H1 (cell line): ENCODE measurements around the gene SIM2. TPM values are rescaled to one million over a fixed set of nuclear protein-coding genes. Genes with fewer than 3 reads are reported as not detected.

Experiments used
- CTCF ChIA-PET: fragments of 300-600 bp; sonication (Branson Sonifier 250); formaldehyde crosslinking; loops from one replicate; lab custom pipeline; 2021; ENCODE audit not compliant: partially characterized antibody; lab: Charles Lee
- POLR2A ChIA-PET: fragments of 300-600 bp; sonication (Branson Sonifier 250); formaldehyde crosslinking; loops from one replicate; lab custom pipeline; 2021; ENCODE audit warnings: inconsistent platforms; ENCODE audit not compliant: partially characterized antibody; lab: Charles Lee
- DNase-seq, 2 experiments: peaks; one replicate each; pipeline versions ENCODE4 v3.0.0 to v3.0.0-alpha.2; 2010 to 2022; ENCODE audit warnings: low spot score in 2 of 2, low read depth in 1 of 2, mixed read lengths in 1 of 2
- FAIRE-seq: peaks from 2 replicates; lab custom pipeline; 2011; peaks lifted over from hg19 to GRCh38; lab: Jason Lieb, UNC
- H2AFZ ChIP-seq: 2 replicates; pipeline ENCODE4 v1.8.1; 2012; ENCODE audit warnings: low read length, inconsistent platforms
- H2AK5ac ChIP-seq: 2 replicates; pipeline ENCODE4 v1.6.1; 2013; ENCODE audit warnings: low read depth, low read length
- H2BK120ac ChIP-seq: replicated peaks from 2 replicates; pipeline ENCODE3; 2013; ENCODE audit warnings: low read depth, low read length, inconsistent platforms
- H2BK12ac ChIP-seq: 2 replicates; pipeline ENCODE4 v1.6.1; 2013; ENCODE audit warnings: low read depth, low read length
- H2BK15ac ChIP-seq: 2 replicates; pipeline ENCODE4 v1.6.1; 2013; ENCODE audit warnings: low read length
- H2BK20ac ChIP-seq: 2 replicates; pipeline ENCODE4 v1.6.1; 2013; ENCODE audit warnings: low read length
- H2BK5ac ChIP-seq: 2 replicates; pipeline ENCODE4 v1.6.1; 2013; ENCODE audit warnings: low read depth, low read length
- H3K14ac ChIP-seq: 2 replicates; pipeline ENCODE4 v1.6.1; 2013; ENCODE audit warnings: inconsistent platforms; ENCODE audit not compliant: insufficient read length
- H3K18ac ChIP-seq: 2 replicates; pipeline ENCODE4 v1.6.1; 2013; ENCODE audit warnings: low read length; ENCODE audit errors: extremely low read depth
- H3K23ac ChIP-seq: 2 replicates; pipeline ENCODE4 v1.6.1; 2013; ENCODE audit warnings: inconsistent platforms; ENCODE audit not compliant: insufficient read length
- H3K23me2 ChIP-seq: 2 replicates; pipeline ENCODE4 v1.6.1; 2013; ENCODE audit warnings: low read depth, low read length
- H3K27ac ChIP-seq: 2 replicates; pipeline ENCODE4 v1.6.1; 2011; ENCODE audit warnings: low read depth, low read length, inconsistent platforms
- H3K27me3 ChIP-seq, 4 experiments: replicated peaks in 1 of 4; 1 replicate in 1 of 4; 2 replicates in 3 of 4; pipeline versions ENCODE4 v1.6.1 to v1.8.1; 2011 to 2013; ENCODE audit warnings: low read length in 3 of 4, mild to moderate bottlenecking in 3 of 4, inconsistent platforms in 2 of 4, mixed read lengths in 2 of 4, moderate library complexity in 1 of 4; ENCODE audit not compliant: control insufficient read depth in 3 of 4, insufficient read depth in 3 of 4; ENCODE audit errors: extremely low read depth in 1 of 4
- H3K36me3 ChIP-seq, 4 experiments: 2 replicates each; pipeline versions ENCODE4 v1.6.1 to v1.8.1; 2011 to 2013; ENCODE audit warnings: mild to moderate bottlenecking in 4 of 4, low read length in 3 of 4, moderate library complexity in 2 of 4, control low read depth in 1 of 4, inconsistent platforms in 1 of 4; ENCODE audit not compliant: insufficient read depth in 4 of 4, control insufficient read depth in 2 of 4
- H3K4ac ChIP-seq: replicated peaks from 2 replicates; pipeline ENCODE3; 2013; ENCODE audit warnings: low read length, low read depth, mixed read lengths, inconsistent platforms; ENCODE audit not compliant: insufficient read length
- H3K4me1 ChIP-seq, 4 experiments: replicated peaks in 1 of 4; 1 replicate in 1 of 4; 2 replicates in 3 of 4; pipeline versions ENCODE4 v1.6.1 to v1.8.1; 2011 to 2013; ENCODE audit warnings: low read length in 3 of 4, inconsistent platforms in 2 of 4, mixed read lengths in 1 of 4; ENCODE audit not compliant: insufficient read depth in 4 of 4, control insufficient read depth in 3 of 4
- H3K4me2 ChIP-seq, 2 experiments: 2 replicates each; pipeline versions ENCODE4 v1.6.1 to v1.8.1; 2011 to 2013; ENCODE audit warnings: low read depth in 2 of 2, low read length in 2 of 2, control low read depth in 1 of 2, inconsistent platforms in 1 of 2, mild to moderate bottlenecking in 1 of 2; ENCODE audit not compliant: insufficient read depth in 1 of 2
- H3K4me3 ChIP-seq, 4 experiments: fragments of 200-600, 300-600 bp in 1 of 4; sonication (generic), shearing (Covaris generic), sonication (Bioruptor Twin) in 1 of 4; 2 replicates each; pipeline versions ENCODE4 v1.5.1 to v1.8.1; 2011 to 2016; ENCODE audit warnings: low read length in 4 of 4, low read depth in 3 of 4, control low read depth in 2 of 4, inconsistent platforms in 2 of 4, mild to moderate bottlenecking in 2 of 4, mixed read lengths in 1 of 4, moderate library complexity in 1 of 4; ENCODE audit not compliant: insufficient read depth in 2 of 4; ENCODE audit errors: extremely low read depth in 1 of 4
- H3K56ac ChIP-seq: replicated peaks from 2 replicates; pipeline ENCODE3; 2013; ENCODE audit warnings: low read depth, mild to moderate bottlenecking, mixed read lengths, low read length, inconsistent platforms; ENCODE audit not compliant: insufficient read length
- H3K79me1 ChIP-seq: 2 replicates; pipeline ENCODE4 v1.6.1; 2013; ENCODE audit warnings: low read depth, low read length, control low read depth
- H3K79me2 ChIP-seq, 2 experiments: 2 replicates each; pipeline versions ENCODE4 v1.6.1 to v1.8.1; 2012 to 2013; ENCODE audit warnings: low read length in 2 of 2, mild to moderate bottlenecking in 2 of 2, inconsistent platforms in 1 of 2; ENCODE audit not compliant: insufficient read depth in 2 of 2, control insufficient read depth in 1 of 2
- H3K9ac ChIP-seq, 4 experiments: replicated peaks in 1 of 4; 1 replicate in 1 of 4; 2 replicates in 3 of 4; pipeline versions ENCODE4 v1.6.1 to v1.8.1; 2011 to 2013; ENCODE audit warnings: low read depth in 3 of 4, low read length in 3 of 4, control low read depth in 2 of 4, mild to moderate bottlenecking in 2 of 4, moderate library complexity in 2 of 4, inconsistent platforms in 1 of 4; ENCODE audit errors: extremely low read depth in 1 of 4
- H3K9me3 ChIP-seq, 2 experiments: 2 replicates each; pipeline versions ENCODE4 v1.6.1 to v1.8.1; 2012 to 2013; ENCODE audit warnings: mild to moderate bottlenecking in 2 of 2, moderate library complexity in 2 of 2, control low read depth in 1 of 2, inconsistent platforms in 1 of 2, low read depth in 1 of 2, low read length in 1 of 2, mixed read lengths in 1 of 2; ENCODE audit not compliant: insufficient read depth in 2 of 2
- H4K20me1 ChIP-seq, 2 experiments: replicated peaks in 1 of 2; 2 replicates each; pipeline versions ENCODE3 to v1.8.1; 2011 to 2013; ENCODE audit warnings: inconsistent platforms in 2 of 2, low read length in 2 of 2, mild to moderate bottlenecking in 1 of 2; ENCODE audit not compliant: insufficient read depth in 2 of 2, control insufficient read depth in 1 of 2
- H4K5ac ChIP-seq: 2 replicates; pipeline ENCODE4 v1.6.1; 2013; ENCODE audit warnings: low read length, low read depth, mixed read lengths, inconsistent platforms; ENCODE audit not compliant: insufficient read length
- H4K8ac ChIP-seq: 2 replicates; pipeline ENCODE4 v1.8.0; 2013; ENCODE audit warnings: mild to moderate bottlenecking, moderate library complexity, low read length, inconsistent platforms; ENCODE audit not compliant: insufficient read depth; ENCODE audit errors: extremely low read depth
- H4K91ac ChIP-seq: replicated peaks from 2 replicates; pipeline ENCODE3; 2013; ENCODE audit warnings: low read length, mixed read lengths, inconsistent platforms; ENCODE audit not compliant: insufficient read length
- RBBP5 ChIP-seq: IDR thresholded peaks from 2 replicates; pipeline ENCODE4 v1.7.1; 2012; ENCODE audit warnings: low read depth, mild to moderate bottlenecking, inconsistent platforms, low read length, moderate library complexity, borderline replicate concordance
- WGBS, 2 experiments: shearing (Covaris generic) in 1 of 2; methylation state at CpG; one replicate each; pipeline versions ENCODE4 v1.1.6 to v1.1.7; 2013 to 2015; ENCODE audit warnings: low lambda C conversion rate in 2 of 2, mixed read lengths in 2 of 2, inconsistent platforms in 1 of 2, low coverage in 1 of 2, missing lambda C conversion rate in 1 of 2; ENCODE audit not compliant: insufficient replicate concordance in 2 of 2, insufficient coverage in 1 of 2, insufficient read length in 1 of 2; ENCODE audit errors: extremely low coverage in 1 of 2, missing lambda C conversion rate in 1 of 2; 5-methylcytosine and 5-hydroxymethylcytosine counted together
- polyA plus RNA-seq, 7 experiments: library from polyadenylated mRNA; depleted of rRNA in 3 of 7; stranded (reverse) in 5 of 7; unstranded in 2 of 7; fragments of >200 nt in 5 of 7; fragments of 200-250 nt in 2 of 7; gene quantifications; 1 replicate in 5 of 7; 2 replicates in 1 of 7; 4 replicates in 1 of 7; pipeline versions ENCODE4 v1.2.1 to v1.2.3, GENCODE V29; 2011 to 2013; ENCODE audit warnings: missing spikeins in 2 of 7, mixed read lengths in 2 of 7
- total RNA-seq: library from RNA; stranded (reverse); fragmentation: NEBNext Ultra II Directional; extraction: Animal tissue kit (Norgen Biotek cat#: 25700); gene quantifications from 2 replicates; pipeline ENCODE4 v1.2.1, GENCODE V29; 2021
- TF ChIP-seq, protein P1 (sequence below): IDR thresholded peaks from 2 replicates; pipeline ENCODE4 v1.6.1; 2011; ENCODE audit warnings: low read depth, mild to moderate bottlenecking, low read length; ENCODE audit not compliant: insufficient read depth

Gene SIM2
- total and polyA plus RNA-seq, 2 of the 8 experiments (the other 6 are each of a cell fraction or from before 2014, with no cell fraction given), result 0.05 to 0.26 TPM

DNA sequence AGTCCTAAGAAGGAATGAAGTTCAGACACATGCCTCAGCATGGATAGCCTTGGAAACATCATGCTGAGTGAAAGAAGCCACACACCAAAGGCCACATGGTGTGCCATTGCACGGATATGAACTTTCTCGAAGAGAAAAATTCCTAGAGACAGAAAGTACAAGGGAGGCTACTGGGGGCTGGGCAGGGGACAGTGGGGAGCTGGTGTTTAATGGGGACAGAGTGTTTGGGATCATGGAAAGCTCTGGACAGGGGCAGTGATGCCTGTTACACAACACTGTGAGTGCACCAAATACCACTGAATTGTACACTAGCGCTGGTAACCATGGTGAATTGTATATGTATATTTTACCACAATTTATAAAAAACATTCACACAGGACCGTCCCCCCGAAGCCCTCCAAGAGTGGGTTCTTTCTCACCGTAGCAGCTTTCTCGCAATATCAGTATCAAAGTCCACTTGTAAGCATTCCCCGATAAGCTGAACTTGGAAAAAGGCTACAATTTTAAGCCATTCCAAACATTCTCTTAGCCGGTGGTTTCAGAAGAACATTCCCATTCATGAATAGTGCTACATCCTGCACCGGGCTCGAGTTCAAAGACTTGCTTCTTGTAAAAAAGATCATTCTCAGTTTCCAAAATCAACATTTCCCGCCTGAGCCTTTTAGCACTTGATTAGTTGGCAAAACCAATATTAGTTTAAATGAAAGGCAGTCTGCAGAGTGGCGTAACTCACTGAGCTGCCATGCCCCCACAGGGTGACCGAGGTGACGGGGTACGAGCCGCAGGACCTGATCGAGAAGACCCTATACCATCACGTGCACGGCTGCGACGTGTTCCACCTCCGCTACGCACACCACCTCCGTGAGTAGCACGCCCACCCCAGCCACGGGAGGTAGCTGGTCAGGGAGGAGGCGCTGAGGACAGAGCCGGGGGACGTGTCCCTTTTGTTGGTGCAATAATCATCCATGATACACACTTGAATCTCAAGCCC lies 31.7 kb downstream of the SIM2 start:
- H3K36me3 ChIP-seq, result no peaks in the 10 kb centered on the region
- H3K56ac ChIP-seq, result no peak overlapping the region
- no peak overlapping the region for H3K4me3 ChIP-seq
- H2BK12ac ChIP-seq, result no peak overlapping the region
- H4K5ac ChIP-seq, result no peak overlapping the region
- H2BK5ac ChIP-seq, result no peak overlapping the region
- ChIA-PET CTCF (interaction anchor here (0.8 to 4.3 kb wide), 6 partner anchors 16 to 187 kb away, joined by 3 to 13 read pairs (median 3); no protein-coding TSS in a partner anchor), POLR2A (interaction anchor here (1.0 kb wide), 1 partner anchor 20 kb away, joined by 3 read pairs; no protein-coding TSS in a partner anchor)
- H2BK15ac ChIP-seq, result 0 out of 2 replicates have a peak overlapping the region, but pooled peaks have one; percentile 10
- H4K20me1 ChIP-seq, result no peaks in the 10 kb centered on the region
- peak overlapping the region; percentile 32 for H4K91ac ChIP-seq
- WGBS, 2 experiments, result 93% methylated on average over 30 of the region's 30 CpGs; no CpG with 5 or more reads in 1 of the 2 experiments
- H3K14ac ChIP-seq, result no peak overlapping the region
- no peaks in the 10 kb centered on the region for H3K79me2 ChIP-seq
- no peak for TF ChIP-seq RBBP5
- TF ChIP-seq, protein P1, sequence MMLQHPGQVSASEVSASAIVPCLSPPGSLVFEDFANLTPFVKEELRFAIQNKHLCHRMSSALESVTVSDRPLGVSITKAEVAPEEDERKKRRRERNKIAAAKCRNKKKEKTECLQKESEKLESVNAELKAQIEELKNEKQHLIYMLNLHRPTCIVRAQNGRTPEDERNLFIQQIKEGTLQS, result no peak
- no peak overlapping the region for H3K9ac ChIP-seq
- no peak overlapping the region for H3K18ac ChIP-seq
- FAIRE-seq (no peak), DNase-seq (no peak)
- H3K23ac ChIP-seq, result no peak overlapping the region
- no peaks in the 10 kb centered on the region for H3K9me3 ChIP-seq
- no peak overlapping the region for H2BK120ac ChIP-seq
- H2AFZ ChIP-seq, result no peak overlapping the region
- H2BK20ac ChIP-seq, result no peak overlapping the region
- H3K27me3 ChIP-seq, result no peaks in the 10 kb centered on the region
- no peaks in the 10 kb centered on the region; a peak in 1 of 7 replicates for H3K4me1 ChIP-seq
- no peak overlapping the region for H3K27ac ChIP-seq
- H4K8ac ChIP-seq, result no peak overlapping the region
- no peak overlapping the region for H3K4ac ChIP-seq
- H3K23me2 ChIP-seq, result no peaks in the 10 kb centered on the region
- no peak overlapping the region for H3K4me2 ChIP-seq
- H3K79me1 ChIP-seq, result no peaks in the 10 kb centered on the region
- H2AK5ac ChIP-seq, result no peak overlapping the region
